Measurements from ENCODE around the gene RNF31. TPM values are rescaled to one million over a fixed set of nuclear protein-coding genes. Genes with fewer than 3 reads are reported as not detected.

The RNF31 gene
- total and polyA plus RNA-seq, 2 donors (not counting 3 experiments of a cell fraction or from before 2014, with no cell fraction given), result 32.3 to 69.7 TPM

DNA sequence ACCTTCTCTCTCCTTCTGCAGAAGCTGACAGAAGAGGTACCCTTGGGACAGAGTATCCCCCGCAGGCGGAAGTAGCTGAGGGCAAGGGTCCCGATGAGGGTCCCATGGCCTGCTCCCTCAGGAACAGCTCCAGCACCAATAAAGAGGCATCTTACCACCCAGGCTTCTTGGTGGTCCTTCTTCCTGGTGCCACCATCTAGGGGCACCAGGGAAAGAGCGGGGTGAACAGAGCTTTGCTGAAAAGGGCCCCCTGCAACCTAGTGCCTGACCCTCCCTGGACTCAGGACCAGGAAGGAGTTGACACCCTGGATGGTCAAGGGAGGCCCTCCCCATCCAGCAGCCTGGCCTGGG, 13.2 kb downstream of the RNF31 start:
- H3K9me3 ChIP-seq (replicated peaks; ENCODE audit: control insufficient read depth, insufficient read depth, low read length), result no peaks in the 10 kb centered on the region
- dilution Hi-C loops (cut with MboI; ENCODE audit: extremely low pct_ligation_motif_present, low sequenced_read_pairs), result no loop called here
- no peak overlapping the region for H3K27ac ChIP-seq (ENCODE audit: insufficient read depth, low read depth, low read length)
- CTCF ChIA-PET, result interaction anchor here (1.1 to 3.4 kb wide), 21 partner anchors 11 to 148 kb away, joined by 3 to 63 read pairs (median 9); partner anchors contain the start of genes CIDEB, DCAF11, EMC9 and LTB4R2
- peaks cover 16% of the 10 kb centered on the region for H3K4me1 ChIP-seq (ENCODE audit: control insufficient read depth, extremely low read depth, insufficient read depth, low read length)
- DNase-seq (ENCODE audit: low read depth, low spot score) (no peak), FAIRE-seq (no peak)
- POLR2A ChIA-PET, result interaction anchor here (1.0 to 1.6 kb wide), 3 partner anchors 15 to 25 kb away, joined by 3 to 6 read pairs (median 3); partner anchors contain the start of gene EMC9
- no peaks in the 10 kb centered on the region for H4K20me1 ChIP-seq (replicated peaks; ENCODE audit: control insufficient read depth, extremely low read depth, insufficient read depth, low read length)
- no peaks in the 10 kb centered on the region for H3K9me1 ChIP-seq (replicated peaks; ENCODE audit: control insufficient read depth, extremely low read depth, insufficient read depth, low read length)
- intact Hi-C loops (cut with micrococcal nuclease), result loop anchor here (2.0 kb wide), 3 partner anchors 28 to 146 kb away; partner anchors contain the start of gene IPO4
- H3K27me3 ChIP-seq (ENCODE audit: control insufficient read depth in 2 of 2, insufficient read depth in 2 of 2, low read length in 2 of 2), result no peaks in the 10 kb centered on the region
- no peak overlapping the region for H2AFZ ChIP-seq (ENCODE audit: low read depth, low read length)
- peaks cover 29 to 58% of the 10 kb centered on the region in 2 experiments for H3K36me3 ChIP-seq (ENCODE audit: control insufficient read depth in 2 of 2, extremely low read depth in 1 of 2, insufficient read depth in 2 of 2, low read length in 2 of 2)
- no peak overlapping the region for H3K4me2 ChIP-seq (ENCODE audit: insufficient read depth, low read length)
- BruUV-seq (replicated peaks), result no TSS peak
- peaks cover 9% of the 10 kb centered on the region for H3K79me2 ChIP-seq (ENCODE audit: control insufficient read depth, insufficient read depth, low read length)
- H3K9ac ChIP-seq (replicated peaks; ENCODE audit: extremely low read depth, insufficient read depth, low read length), result no peak overlapping the region
- H3K4me3 ChIP-seq (replicated peaks in 1 of 3; ENCODE audit: insufficient read depth in 1 of 3, low read depth in 1 of 3, low read length in 3 of 3), result no peak overlapping the region
- TF ChIP-seq MYC (IDR thresholded peaks at IDR 0.05; ENCODE audit: low read depth, low read length) (no peak), POLR2A (IDR thresholded peaks at IDR 0.05; ENCODE audit: low read depth, low read length) (no peak), JUN (IDR thresholded peaks at IDR 0.05; ENCODE audit: borderline replicate concordance, insufficient read depth, insufficient read length, low read depth) (no peak), FOS (IDR thresholded peaks at IDR 0.05; ENCODE audit: borderline replicate concordance, insufficient read depth, low read length) (no peak), GATA2 (IDR thresholded peaks at IDR 0.05; ENCODE audit: insufficient read depth, insufficient read length, low read depth, low read length) (no peak), EZH2 (IDR thresholded peaks at IDR 0.05; ENCODE audit: borderline replicate concordance, low read depth, low read length, severe bottlenecking) (no peak), POLR2AphosphoS5 (IDR thresholded peaks at IDR 0.05; ENCODE audit: insufficient read depth, low read depth, low read length) (no peak)
- TF ChIP-seq, protein P1, sequence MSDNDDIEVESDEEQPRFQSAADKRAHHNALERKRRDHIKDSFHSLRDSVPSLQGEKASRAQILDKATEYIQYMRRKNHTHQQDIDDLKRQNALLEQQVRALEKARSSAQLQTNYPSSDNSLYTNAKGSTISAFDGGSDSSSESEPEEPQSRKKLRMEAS (IDR thresholded peaks at IDR 0.05; ENCODE audit: insufficient read depth, insufficient read length), result no peak
- TF ChIP-seq, protein P2, sequence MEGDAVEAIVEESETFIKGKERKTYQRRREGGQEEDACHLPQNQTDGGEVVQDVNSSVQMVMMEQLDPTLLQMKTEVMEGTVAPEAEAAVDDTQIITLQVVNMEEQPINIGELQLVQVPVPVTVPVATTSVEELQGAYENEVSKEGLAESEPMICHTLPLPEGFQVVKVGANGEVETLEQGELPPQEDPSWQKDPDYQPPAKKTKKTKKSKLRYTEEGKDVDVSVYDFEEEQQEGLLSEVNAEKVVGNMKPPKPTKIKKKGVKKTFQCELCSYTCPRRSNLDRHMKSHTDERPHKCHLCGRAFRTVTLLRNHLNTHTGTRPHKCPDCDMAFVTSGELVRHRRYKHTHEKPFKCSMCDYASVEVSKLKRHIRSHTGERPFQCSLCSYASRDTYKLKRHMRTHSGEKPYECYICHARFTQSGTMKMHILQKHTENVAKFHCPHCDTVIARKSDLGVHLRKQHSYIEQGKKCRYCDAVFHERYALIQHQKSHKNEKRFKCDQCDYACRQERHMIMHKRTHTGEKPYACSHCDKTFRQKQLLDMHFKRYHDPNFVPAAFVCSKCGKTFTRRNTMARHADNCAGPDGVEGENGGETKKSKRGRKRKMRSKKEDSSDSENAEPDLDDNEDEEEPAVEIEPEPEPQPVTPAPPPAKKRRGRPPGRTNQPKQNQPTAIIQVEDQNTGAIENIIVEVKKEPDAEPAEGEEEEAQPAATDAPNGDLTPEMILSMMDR (IDR thresholded peaks at IDR 0.05; ENCODE audit: extremely low read depth in 1 of 2, insufficient read depth in 1 of 2, low read depth in 1 of 2, low read length in 2 of 2), result no peak
